GM12891 (cell line): ENCODE data around the gene CCDC142.
A peak's percentile ranks its signal among the peaks of the same experiment; 100 is the strongest.

Experiments used
- DNase-seq: peaks from one replicate; pipeline ENCODE4 v3.0.0; 2011; ENCODE audit warnings: low spot score; ENCODE audit not compliant: insufficient read length
- FAIRE-seq: peaks from 2 replicates; lab custom pipeline; 2011; peaks lifted over from hg19 to GRCh38; lab: Jason Lieb, UNC
- PAX5 ChIP-seq: IDR thresholded peaks from 2 replicates; pipeline ENCODE4 v1.6.1; 2011; ENCODE audit warnings: low read length, moderate library complexity, mild to moderate bottlenecking; ENCODE audit not compliant: insufficient read depth, severe bottlenecking
- POLR2A ChIP-seq: IDR thresholded peaks from 2 replicates; pipeline ENCODE4 v1.6.1; 2011; ENCODE audit warnings: low read depth, low read length, control low read depth
- POLR2AphosphoS5 ChIP-seq: IDR thresholded peaks from 2 replicates; pipeline ENCODE4 v1.6.1; 2011; ENCODE audit warnings: low read depth, low read length, control low read depth
- POU2F2 ChIP-seq: IDR thresholded peaks from 2 replicates; pipeline ENCODE4 v1.6.1; 2011; ENCODE audit warnings: low read depth, mild to moderate bottlenecking, control low read depth, low read length, moderate library complexity
- SPI1 ChIP-seq: IDR thresholded peaks from 2 replicates; pipeline ENCODE4 v1.6.1; 2011; ENCODE audit warnings: low read depth, low read length, control low read depth
- TAF1 ChIP-seq: IDR thresholded peaks from 2 replicates; pipeline ENCODE4 v1.6.1; 2011; ENCODE audit warnings: low read depth, low read length, control low read depth

Gene CCDC142

GRCh38 chr2:74513605-74514367, 31.0 kb upstream of the CCDC142 start:
- DNase-seq (no peak), FAIRE-seq (no peak)
- no peak for TF ChIP-seq SPI1
- no peak for TF ChIP-seq POLR2AphosphoS5
- TF ChIP-seq POU2F2: no peak
- TF ChIP-seq POLR2A: no peak
- TF ChIP-seq PAX5: no peak
- TF ChIP-seq TAF1: no peak

GRCh38 chr2:74512744-74513604, 30.2 kb upstream of the CCDC142 start:
- DNase-seq (no peak), FAIRE-seq (no peak)
- no peak for TF ChIP-seq SPI1
- TF ChIP-seq TAF1: no peak
- no peak for TF ChIP-seq POLR2AphosphoS5

GRCh38 chr2:74511104-74511989, 28.5 kb upstream of the CCDC142 start:
- DNase-seq (no peak), FAIRE-seq (no peak)

GRCh38 chr2:74510272-74510671, 27.5 kb upstream of the CCDC142 start:
- FAIRE-seq: no peak
- TF ChIP-seq TAF1 (no peak), SPI1 (no peak), PAX5 (no peak), POLR2AphosphoS5 (no peak), POLR2A (no peak), POU2F2 (no peak)
- DNase-seq: no peak

More at GRCh38 chr2:74511104-74511989, 28.5 kb upstream of the CCDC142 start:
- TF ChIP-seq POU2F2 (no peak), TAF1 (no peak), SPI1 (no peak), POLR2A (no peak), PAX5 (no peak), POLR2AphosphoS5 (no peak)

GRCh38 chr2:74507926-74508520, 25.2 kb upstream of the CCDC142 start:
- DNase-seq: no peak
- no peak for TF ChIP-seq POU2F2
- no peak for FAIRE-seq

- peak; percentile 94 for DNase-seq
- FAIRE-seq: peak; percentile 93
These were observed 24.5 kb upstream of the CCDC142 start, which contains the start of gene PCGF1 for GRCh38 chr2:74507145-74507925. PCGF1 (minus strand) TSS chr2:74507695; CDS start chr2:74507668, 27 bp downstream.

GRCh38 chr2:74505448-74506246, 22.8 kb upstream of the CCDC142 start:
- TF ChIP-seq PAX5: no peak
- no peak for TF ChIP-seq POU2F2
- TF ChIP-seq POLR2A: no peak
- TF ChIP-seq POLR2AphosphoS5: no peak
- TF ChIP-seq SPI1: no peak
- no peak for TF ChIP-seq TAF1
- FAIRE-seq: no peak
- DNase-seq: no peak

More at GRCh38 chr2:74507145-74507925, 24.5 kb upstream of the CCDC142 start, which contains the start of gene PCGF1:
- no peak for TF ChIP-seq POU2F2
- peak; percentile 91 for TF ChIP-seq TAF1
- TF ChIP-seq POLR2A: peak; percentile 91
- TF ChIP-seq POLR2AphosphoS5: peak; percentile 80; the same call in 1 of the 2 replicates
